GM13976 (cell line): ENCODE results near the gene UGT2A3.

Source experiments
- DNase-seq: peaks from one replicate; pipeline ENCODE4 v3.0.0; 2012; ENCODE audit warnings: low spot score
- in situ Hi-C: fragments of 300-500 bp; cut with MboI; formaldehyde crosslinking; loops from one replicate; pipeline ENCODE4 v1.12.0; 2022; ENCODE audit warnings: low sequenced_read_pairs, mixed read lengths, inconsistent platforms; ENCODE audit not compliant: unreplicated experiment
- TF ChIP-seq, protein P1 (sequence below): IDR thresholded peaks from 2 replicates; pipeline ENCODE4 v1.5.1; 2012; ENCODE audit warnings: borderline replicate concordance, mild to moderate bottlenecking; ENCODE audit not compliant: insufficient read depth; ENCODE audit errors: extremely low read depth, missing control alignments, control extremely low read depth

Gene UGT2A3

DNA sequence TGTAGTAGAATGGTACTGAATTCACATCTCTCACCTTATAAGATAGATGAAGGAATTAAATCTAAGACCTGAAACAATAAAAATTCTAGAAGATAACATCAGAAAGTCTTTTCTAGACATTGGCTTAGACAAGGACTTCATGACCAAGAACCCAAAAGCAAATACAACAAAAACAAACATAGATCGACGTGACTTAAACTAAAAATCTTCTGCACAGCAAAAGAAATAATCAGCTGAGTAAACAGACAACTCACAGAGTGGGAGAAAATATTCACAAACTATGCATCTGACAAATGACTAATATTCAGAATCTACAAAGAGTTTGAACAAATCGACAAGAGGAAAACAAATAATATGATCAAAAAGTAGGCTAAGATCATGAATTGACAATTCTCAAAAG lies 38.8 kb downstream of the UGT2A3 start:
- TF ChIP-seq, protein P1, sequence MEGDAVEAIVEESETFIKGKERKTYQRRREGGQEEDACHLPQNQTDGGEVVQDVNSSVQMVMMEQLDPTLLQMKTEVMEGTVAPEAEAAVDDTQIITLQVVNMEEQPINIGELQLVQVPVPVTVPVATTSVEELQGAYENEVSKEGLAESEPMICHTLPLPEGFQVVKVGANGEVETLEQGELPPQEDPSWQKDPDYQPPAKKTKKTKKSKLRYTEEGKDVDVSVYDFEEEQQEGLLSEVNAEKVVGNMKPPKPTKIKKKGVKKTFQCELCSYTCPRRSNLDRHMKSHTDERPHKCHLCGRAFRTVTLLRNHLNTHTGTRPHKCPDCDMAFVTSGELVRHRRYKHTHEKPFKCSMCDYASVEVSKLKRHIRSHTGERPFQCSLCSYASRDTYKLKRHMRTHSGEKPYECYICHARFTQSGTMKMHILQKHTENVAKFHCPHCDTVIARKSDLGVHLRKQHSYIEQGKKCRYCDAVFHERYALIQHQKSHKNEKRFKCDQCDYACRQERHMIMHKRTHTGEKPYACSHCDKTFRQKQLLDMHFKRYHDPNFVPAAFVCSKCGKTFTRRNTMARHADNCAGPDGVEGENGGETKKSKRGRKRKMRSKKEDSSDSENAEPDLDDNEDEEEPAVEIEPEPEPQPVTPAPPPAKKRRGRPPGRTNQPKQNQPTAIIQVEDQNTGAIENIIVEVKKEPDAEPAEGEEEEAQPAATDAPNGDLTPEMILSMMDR = no peak
- DNase-seq = no peak
- in situ Hi-C loops = no loop called here

DNA sequence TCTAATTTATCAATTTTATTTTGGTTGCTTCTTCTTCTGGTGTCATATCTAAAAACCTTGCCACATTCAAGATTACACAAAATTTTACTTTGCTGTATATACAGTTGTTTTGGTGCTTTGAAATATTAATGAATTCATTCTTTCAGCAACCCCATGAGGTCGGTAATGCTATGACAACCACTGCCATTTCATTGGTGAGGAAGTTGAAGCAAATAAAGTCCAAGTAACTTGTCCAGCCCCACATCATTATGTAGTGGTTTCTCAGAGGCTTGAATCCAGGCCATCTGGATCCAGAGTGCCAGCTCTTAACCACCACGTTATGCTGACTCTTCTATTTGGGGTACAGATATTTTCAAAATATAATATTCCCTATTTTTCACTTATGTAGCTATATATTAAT lies 42.2 kb downstream of the UGT2A3 start:
- TF ChIP-seq, protein P1 = no peak
- DNase-seq = no peak
- in situ Hi-C loops = no loop called here

DNA sequence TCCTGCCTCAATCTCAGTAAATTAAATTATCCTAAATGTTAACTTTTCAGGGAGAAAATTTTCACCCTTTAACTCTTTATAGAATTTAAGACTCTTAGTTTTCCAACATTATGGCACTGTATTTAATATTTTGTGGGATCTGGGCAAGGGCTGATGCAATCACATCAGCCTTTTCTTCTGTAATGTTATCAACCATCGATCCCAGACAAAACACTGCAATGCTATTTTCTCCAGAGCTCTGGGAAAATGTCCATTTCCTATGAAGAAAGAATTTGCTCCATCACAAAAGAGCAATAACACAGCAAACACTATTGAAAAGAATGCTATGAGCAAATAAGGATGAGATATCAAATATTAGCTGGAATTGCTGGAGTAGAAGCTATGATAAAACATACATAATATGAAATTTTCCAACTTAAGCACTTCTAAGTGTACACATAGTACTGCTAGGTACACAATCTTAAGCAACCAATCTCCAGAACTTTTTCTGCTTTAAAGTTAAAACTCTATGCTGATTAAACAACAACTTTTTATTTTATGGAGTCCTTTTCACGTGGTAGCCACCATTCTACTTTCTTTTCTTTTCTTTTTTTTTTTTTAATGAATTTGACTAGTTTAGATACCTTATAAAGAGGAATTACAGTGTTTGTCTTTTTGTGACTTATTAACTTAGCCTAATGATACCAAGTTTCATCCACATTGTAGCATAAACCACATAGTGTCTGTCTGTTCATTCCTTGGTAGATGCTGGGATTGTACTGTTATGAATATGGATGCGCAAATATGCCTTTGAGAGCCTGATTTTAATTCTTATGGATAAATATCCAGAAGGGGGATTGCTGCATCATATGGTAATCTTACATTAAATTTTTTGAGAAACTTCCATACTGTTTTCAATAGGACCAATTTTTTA lies 43.6 kb downstream of the UGT2A3 start:
- TF ChIP-seq, protein P1 = no peak
- in situ Hi-C loops = no loop called here
- DNase-seq = no peak

DNA sequence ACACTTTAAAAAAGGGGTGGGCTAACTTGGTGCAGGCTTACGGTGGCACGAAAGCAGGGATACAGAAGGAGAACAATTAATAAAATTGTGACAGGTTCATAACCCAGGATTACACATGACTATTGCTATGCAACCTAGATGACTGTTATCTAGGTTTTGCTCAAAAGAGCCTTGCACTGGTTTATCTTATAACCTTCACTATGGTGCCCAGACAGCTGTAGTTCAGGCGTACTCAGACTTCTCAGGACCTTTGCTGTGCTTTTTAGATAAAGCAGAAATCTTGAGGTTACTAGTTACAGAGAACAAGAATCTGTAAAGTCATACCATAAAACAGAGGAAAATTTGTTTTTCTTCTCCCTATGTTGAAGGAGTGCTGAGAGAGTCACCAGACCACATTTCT lies 44.4 kb downstream of the UGT2A3 start:
- no peak for DNase-seq
- TF ChIP-seq, protein P1 = no peak
- in situ Hi-C loops = no loop called here

DNA sequence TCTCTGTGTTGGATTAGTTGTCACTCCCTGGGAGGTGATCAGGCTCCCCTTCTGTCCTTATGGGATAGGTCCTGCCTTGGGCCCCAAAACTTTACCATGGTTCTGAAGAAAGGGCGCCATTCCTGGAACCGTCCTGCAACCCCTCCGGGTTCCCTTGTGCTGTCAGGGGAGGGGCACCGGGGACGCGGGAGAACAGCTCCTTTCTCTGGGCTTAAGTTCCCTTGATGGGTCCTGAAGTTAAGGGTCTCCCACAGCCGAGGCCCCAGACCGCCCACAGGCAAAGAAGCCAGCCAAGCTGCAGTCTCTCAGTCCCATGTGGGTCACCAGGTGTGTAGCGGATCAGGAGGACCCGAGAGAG lies 44.8 kb downstream of the UGT2A3 start:
- no peak for DNase-seq
- TF ChIP-seq, protein P1 = no peak
- in situ Hi-C loops = no loop called here

DNA sequence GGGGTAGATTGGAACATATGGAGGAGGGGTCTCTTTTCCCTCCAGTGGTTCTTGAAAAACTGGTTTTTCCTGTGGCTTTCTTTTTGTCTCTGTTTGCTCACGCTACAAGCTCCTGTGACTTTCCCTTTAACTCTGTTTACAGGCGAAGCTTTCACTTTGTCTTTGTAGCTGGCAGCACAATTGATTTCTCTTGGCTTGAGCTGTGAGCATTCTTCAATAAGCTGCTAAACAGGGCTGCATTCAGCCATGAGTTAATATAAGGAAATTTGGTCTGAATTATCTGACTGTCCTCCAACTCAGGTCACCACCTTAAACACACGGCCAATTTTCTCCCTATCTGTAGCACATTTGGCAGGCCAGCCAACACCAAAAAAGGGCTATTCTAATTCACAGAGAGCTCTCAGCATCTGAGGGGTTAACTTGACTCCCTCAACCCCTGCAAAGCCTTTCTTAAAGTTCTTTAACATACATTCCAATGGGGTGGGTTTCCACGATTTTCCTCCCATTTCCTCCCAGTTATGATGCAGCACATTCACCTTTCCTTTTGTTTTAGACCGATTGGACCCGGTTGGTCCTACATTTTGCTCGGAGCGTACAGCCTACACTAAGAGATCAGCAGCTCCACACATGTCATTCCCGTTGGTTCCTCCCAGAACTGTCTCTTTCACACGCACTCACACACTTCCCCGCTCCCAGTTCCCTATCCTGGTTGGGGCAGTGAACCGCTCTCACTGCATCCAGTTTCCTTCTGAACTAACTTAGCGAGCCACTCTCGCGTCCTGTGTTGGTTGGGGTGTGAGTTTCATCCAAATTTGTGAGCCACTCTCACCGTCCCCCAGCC lies 45.4 kb downstream of the UGT2A3 start:
- TF ChIP-seq, protein P1 = no peak
- no peak for DNase-seq
- in situ Hi-C loops = no loop called here
